Kasumi-1 (cell line): ENCODE measurements around the gene KRTAP4-1.
"Not testable (repeated sequence)": the region's sequence is repeated elsewhere in the genome, so short reads cannot be mapped to it uniquely, and the experiment has no call there.

Experiments used
- DNase-seq, 2 experiments: peaks; one replicate each; lab custom pipeline; 2025; lab: John Stamatoyannopoulos, UW

Gene KRTAP4-1

DNA sequence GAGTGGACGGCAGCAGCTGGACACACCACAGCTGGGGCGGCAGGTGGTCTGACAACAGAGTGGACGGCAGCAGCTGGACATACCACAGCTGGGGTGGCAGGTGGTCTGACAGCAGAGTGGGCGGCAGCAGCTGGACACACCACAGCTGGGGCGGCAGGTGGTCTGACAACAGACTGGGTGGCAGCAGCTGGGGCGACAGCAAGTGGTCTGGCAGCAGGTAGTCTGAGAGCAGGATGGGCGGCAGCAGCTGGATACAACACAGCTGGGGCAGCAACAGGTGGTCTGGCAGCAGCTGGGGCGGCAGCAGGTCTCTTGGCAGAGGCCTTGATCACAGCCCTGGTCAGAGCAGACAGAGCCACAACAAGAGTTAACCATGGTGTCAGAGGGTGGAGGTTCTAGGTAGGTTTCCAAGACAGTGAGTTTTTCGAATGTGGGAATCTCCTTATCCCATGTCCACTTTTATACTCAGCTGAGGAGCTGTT is at the start of gene KRTAP4-1:
TSS of gene KRTAP4-1 (minus strand) at position 432 of the 482 bp plus-strand sequence. CDS start at position 375, 57 bp downstream.
- no peak for DNase-seq

DNA sequence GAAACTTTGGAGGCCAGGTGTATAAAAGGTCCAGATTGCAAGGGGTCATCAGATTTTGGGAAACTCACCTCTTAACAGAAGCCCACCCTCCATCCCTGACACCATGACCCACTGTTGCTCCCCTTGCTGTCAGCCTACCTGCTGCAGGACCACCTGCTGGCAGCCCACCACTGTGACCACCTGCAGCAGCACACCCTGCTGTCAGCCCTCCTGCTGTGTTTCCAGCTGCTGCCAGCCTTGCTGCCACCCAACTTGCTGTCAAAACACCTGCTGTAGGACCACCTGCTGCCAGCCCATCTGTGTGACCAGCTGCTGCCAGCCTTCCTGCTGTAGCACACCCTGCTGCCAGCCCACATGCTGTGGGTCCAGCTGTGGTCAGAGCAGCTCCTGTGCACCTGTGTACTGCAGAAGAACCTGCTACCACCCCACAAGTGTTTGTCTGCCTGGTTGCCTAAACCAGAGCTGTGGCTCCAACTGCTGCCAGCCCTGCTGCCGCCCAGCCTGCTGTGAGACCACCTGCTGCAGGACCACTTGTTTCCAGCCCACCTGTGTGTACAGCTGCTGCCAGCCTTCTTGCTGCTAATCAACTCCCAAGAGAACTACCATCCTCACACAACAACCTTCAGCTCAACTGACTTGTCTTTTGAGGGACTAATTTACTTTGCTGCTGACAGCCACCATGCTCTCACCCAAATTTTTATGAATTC is 47.8 kb upstream of the KRTAP4-1 start, which contains the start of gene KRTAP9-3:
TSS of gene KRTAP9-3 (plus strand) at position 51 of the 707 bp plus-strand sequence. CDS start at position 104, 53 bp downstream.
- not testable (repeated sequence) for DNase-seq

DNA sequence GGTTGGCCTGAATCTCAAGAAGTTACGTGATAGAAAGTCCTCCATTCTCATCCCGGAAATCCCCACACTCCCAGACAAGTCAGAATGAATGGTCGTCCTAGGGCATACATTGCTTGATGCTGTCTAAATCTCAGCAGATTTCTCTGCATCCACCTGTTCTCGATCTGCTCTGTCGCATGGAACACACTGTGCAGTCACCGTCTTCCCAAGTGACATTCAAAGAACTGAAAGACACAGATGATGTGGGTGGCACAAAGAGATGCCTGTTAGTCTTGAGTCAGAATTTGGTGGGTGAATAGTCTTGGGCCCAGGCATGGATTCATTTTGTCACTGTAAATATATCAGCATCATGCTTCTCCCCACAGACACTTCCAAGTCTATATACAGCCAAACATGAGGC is 47.0 kb upstream of the KRTAP4-1 start:
- DNase-seq, result no peak

DNA sequence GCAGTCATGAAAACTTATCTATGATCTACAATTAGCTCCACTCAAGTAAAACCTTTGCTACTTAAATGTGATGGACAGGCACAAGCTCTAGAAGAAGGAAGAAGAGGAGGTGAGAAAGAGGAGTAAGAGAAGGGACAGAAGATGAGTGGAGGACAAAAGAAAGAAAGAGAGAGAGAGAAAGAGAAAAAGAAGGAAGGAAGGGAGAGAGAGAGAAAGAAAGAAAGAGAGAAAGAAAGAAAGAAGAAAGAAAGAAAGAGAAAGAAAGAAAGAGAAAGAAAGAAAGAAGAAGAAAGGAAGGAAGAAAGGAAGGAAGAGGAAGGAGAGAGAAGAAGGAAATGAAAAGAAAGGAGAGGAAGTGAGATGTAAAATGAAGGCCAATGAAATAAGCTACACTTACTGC is 45.4 kb upstream of the KRTAP4-1 start:
- no peak for DNase-seq

DNA sequence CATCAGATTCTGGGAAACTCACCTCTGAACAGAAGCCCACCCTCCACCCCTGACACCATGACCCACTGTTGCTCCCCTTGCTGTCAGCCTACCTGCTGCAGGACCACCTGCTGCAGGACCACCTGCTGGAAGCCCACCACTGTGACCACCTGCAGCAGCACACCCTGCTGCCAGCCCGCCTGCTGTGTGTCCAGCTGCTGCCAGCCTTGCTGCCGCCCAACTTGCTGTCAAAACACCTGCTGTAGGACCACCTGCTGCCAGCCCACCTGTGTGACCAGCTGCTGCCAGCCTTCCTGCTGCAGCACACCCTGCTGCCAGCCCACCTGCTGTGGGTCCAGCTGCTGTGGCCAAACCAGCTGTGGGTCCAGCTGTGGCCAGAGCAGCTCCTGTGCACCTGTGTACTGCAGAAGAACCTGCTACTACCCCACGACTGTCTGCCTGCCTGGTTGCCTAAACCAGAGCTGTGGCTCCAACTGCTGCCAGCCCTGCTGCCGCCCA is 41.9 kb upstream of the KRTAP4-1 start, which contains the start of gene KRTAP9-2:
TSS of gene KRTAP9-2 (plus strand) at position 51 of the 498 bp plus-strand sequence. CDS start at position 58, 7 bp downstream.
- not testable (repeated sequence) for DNase-seq

DNA sequence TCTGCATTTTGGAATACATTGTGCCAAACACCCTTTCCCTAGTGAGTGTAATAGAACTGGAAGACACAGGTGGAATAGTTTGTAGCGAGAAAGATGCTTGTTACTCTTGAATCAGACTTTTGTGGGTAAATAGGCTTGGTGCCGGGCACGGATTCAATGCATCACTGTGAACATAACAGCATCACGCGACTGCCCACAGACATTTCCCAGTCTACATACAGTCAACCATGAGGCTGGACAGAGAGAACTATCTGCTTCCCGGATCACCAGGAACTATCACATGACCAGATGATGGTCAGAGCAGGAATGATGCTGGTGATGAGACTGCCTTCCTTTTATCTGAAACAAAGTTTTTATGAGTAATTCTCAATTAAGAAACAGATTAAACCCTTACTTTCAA is 41.3 kb upstream of the KRTAP4-1 start:
- DNase-seq, result no peak

DNA sequence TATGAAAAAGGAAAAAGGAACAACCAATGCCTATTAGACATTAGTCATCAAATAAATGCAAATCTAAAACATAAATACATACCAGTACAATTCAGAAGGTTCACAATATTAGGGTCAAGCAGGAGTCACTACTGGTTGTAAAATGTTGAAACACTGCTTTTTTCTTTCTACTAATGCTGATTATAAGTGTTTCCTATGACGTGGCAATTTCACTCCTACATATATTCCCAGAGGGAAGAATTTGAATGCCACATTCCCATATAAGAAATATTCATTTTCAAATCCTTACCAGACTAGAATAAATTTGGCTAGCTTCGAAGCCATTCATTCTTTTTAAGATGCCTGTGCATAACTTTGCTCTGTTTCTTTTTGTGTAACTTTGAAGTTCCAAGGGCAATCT is 39.1 kb upstream of the KRTAP4-1 start:
- no peak for DNase-seq

DNA sequence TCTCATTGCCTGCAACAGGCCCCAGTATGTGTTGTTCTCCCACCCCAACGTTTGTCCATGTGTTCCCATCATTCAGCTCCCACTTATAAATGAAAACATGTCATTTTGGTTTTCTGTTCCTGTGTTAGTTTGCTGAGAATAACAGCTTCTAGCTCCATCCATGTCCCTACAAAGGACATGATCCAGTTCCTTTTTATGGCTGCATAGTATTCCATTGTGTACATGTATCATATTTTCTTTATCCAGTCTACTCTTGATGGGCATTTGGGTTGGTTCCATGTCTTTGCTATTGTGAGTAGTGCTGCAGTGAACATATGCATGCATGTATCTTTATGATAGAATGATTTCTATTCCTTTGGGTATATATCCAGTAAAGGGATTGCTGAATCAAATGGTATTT is 31.0 kb upstream of the KRTAP4-1 start:
- DNase-seq, result no peak

DNA sequence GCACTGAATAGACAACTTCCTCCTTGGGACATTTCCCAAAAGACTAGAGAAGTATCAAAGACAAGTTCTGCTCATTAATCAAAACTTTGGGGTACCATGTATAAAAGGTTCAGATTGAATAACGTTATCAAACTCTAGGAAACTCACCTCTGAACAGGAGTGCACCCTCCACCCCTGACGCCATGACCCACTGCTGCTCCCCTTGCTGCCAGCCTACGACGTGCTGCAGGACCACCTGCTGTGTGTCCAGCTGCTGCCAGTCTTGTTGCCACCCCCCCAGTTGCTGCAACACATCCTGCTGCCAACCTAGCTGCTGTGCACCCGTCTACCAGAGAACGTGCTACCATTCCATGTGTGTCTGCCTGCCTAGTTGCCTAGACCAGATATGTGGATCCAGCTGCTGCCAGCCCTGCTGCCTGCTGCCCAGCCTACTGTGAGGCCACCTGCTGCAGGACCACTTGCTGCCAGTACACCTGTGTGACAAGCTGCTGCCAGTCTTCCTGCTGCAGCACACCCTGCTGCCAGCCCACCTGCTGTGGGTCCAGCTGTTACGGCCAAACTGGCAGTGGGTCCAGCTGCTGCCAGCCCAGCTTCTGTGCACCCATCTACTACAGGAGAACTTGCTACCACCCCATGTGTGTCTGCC is 27.9 kb upstream of the KRTAP4-1 start:
- DNase-seq, result no peak

DNA sequence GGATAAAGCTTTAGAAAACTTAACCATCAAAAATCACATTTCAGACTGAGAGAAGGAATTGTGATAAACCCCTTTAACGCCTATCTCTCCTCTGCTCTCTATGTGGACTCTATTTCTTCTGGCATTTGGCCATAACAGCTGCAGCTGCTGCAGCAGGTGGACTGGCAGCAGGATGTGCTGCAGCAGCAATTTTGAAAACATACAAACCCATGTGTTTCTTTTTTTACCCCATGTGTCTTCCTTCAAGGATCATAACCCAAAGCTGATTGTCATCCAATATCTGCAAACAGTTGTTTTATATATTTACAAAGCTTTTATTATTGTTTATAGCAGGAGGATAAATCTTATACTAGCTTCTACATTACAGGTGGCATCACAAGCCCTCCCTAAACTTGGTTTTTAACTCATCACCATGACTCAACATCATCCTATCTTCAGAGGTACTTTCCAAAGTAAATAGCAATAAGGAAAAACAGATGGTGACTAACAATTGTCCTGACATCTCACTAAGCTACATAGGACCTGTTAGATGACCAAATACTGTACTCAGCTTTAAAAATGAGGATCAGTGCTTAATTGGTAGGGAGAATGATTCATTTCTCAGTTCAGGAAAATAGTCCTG is 27.2 kb upstream of the KRTAP4-1 start:
- no peak for DNase-seq

DNA sequence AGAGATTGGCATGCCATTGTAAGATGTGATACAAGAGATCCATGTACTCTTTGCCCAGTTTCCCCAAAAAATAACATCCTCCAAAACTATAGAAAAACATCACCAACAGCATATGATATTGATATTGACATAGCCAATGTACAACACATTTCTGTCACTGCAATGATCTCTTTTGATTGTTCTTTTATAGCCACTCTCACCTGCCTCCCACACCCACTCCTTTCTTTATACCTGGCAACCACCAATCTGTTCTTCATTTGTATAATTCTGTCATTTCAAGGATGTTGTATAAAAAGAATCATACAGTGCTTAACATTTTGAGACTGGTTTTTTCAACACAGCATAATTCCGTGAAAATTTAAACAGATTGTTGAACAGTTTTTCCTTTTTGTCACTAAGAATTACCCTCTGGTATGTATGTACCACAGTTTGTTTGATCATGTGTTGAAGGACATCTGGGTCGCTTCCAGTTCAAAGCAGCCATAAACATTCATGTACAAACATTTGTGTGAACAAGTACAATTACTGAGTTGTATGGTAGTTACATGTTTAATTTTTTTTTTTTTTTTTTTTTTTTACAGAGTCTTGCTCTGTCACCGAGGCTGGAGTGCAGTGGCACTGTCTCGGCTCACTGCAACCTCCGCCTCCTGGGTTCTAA is 14.8 kb upstream of the KRTAP4-1 start:
- no peak for DNase-seq

DNA sequence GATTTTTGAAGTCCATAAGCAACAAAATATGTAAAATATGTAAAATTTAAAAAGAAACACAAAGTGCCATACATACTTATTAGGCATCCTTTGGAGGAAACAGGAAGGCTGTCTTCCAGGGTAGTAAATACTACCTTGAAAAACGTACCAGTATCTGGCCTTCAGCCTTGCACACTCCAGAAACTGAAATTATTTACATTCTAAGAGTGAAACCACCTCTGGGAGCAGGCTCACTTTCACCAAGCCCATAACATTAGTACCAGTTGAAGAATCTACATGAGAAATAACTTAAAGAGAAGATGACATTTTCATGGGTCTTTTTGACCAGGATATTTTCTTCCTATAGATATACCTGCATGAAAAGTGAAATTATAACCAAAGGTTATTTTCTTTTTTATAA is 11.4 kb upstream of the KRTAP4-1 start:
- DNase-seq, result no peak

DNA sequence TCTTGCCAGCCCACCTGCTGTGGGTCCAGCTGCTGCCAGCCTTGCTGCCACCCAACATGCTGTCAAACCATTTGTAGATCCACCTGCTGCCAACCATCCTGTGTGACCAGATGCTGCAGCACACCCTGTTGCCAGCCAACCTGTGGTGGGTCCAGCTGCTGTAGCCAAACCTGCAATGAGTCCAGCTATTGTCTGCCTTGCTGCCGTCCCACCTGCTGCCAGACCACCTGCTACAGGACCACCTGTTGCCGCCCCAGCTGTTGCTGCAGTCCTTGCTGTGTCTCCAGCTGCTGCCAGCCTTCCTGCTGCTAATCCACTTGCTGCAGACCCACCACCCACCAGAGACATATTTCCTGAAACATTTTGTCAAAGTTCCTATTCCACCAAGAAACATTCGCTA is 5.6 kb upstream of the KRTAP4-1 start:
- DNase-seq, result no peak

DNA sequence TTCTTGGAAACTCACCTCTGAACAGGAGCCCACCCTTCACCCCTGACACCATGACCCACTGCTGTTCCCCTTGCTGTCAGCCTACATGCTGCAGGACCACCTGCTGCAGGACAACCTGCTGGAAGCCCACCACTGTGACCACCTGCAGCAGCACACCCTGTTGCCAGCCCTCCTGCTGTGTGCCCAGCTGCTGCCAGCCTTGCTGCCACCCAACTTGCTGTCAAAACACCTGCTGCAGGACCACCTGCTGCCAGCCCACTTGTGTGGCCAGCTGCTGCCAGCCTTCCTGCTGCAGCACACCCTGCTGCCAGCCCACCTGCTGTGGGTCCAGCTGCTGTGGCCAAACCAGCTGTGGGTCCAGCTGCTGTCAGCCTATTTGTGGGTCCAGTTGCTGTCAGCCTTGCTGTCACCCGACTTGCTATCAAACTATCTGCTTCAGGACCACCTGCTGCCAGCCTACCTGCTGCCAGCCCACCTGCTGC is 5.2 kb upstream of the KRTAP4-1 start, which contains the start of gene KRTAP9-1:
TSS of gene KRTAP9-1 (plus strand) at position 51 of the 482 bp plus-strand sequence. CDS start at position 51, 0 bp downstream.
- DNase-seq, result not testable (repeated sequence)

DNA sequence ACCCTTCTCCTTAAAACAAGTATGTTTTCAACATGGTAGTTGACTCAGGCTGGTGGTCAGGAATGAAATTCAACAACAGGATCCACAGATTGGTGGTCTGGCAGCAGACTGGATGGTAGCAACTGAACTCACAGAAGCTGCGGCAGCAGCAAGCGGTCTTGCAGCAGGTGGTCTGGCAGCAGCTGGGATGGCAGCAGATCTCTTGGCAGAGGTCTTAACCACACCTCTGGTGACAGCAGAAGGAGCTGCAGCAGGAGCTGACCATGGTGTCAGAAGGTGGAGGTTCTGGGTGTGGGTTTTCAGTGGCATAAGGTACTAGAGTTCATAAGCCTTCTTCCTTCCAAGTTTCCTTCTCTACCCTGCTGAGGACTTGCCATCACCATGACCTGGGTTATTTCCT is 2.2 kb upstream of the KRTAP4-1 start:
- no peak for DNase-seq

DNA sequence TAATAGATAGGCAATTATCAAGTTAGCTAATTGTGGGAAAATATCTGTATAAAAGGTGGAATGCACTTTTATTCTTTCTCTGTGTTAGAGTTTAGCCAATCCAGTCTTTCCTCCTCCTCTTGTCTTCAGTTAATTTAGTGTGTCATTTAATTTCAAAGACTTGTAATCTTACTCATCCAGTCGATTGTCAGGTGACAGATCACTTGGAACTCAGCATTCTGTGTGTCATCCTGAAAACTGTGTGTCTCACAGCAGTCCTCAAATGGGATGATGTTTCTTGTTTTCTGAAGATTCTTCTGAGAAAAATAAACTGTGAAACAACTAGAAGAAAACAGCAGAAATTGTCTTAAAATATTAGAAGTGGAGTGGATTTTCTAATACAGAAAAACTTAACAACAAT is 290 bp upstream of the KRTAP4-1 start:
- no peak for DNase-seq

DNA sequence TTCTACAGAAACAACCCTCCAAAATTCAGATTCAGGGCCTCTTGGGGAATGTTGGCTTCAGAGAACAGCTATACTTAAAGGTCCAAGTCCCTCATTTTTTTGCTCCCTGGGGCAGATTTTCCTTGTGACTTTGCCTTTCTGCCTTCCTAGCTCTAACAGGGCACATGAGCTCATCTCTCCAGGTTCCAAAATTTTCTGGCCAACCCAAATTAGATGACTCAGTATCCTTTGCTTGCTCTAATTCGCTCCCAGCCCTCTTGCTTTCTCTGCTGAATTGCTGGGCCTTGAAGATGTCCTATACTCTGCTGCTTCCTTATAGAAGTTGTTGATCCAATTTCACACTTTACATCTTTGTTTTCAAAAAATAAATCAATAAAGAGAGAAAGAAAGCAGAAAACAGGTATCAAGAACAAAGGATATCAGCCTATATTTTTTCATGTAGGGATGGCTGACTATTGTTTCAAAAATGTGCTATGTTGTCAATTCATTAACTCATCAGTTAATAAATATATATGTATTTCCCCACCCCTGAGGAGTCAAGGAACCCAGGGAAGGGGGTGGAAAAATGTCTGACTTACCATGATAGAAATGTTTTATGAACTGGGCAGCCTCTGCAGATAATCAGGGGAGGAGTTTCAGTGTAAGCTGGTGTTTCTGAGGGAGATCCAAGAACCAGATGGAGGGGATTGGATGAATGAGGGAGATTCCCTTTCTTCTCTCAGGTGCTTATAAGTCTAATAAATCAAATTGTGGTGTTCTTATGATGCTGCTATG is 5.7 kb downstream of the KRTAP4-1 start:
- no peak for DNase-seq

DNA sequence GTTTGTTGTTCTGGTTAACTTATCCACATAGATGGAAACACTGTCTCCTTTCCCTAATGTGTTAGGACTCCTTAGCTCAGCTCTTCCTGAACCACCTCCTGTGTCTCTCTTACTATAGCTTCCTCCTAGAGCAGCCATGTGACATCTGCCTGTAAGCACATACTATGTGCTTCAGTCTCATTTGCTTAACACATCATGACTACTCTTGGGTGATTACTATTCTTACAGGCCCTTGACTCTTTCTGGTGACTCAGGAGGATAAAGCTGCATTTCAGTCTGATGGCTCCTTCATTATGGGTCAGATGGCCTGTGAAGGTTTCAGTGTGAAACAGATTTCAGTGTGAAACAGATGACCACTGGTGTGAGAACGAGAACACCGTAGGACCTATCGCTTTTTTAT is 6.4 kb downstream of the KRTAP4-1 start:
- DNase-seq, result no peak

DNA sequence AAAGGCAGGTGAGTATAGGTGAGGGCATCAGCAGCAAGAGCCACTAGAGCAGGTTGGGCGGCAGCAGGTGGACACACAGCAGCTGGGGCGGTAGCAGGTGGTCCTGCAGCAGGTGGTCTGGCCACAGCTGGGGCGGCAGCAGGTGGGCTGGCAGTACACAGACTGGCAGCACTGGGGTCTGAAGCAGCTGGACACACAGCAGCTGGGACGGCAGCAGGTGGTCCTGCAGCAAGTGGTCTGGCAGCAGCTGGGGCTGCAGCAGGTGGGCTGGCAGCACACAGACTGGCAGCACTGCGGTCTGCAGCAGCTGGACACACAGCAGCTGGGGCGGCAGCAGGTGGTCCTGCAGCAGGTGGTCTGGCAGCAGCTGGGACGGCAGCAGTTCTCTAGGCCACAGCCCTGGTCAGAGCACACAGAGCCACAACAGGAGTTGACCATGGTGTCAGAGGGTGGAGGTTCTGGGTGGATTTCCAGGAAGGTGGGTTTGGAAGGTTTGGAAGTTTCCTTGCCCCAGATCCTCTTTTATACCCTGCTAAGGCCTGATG is 6.9 kb downstream of the KRTAP4-1 start, which contains the start of gene KRTAP4-2:
TSS of gene KRTAP4-2 (minus strand) at position 495 of the 545 bp plus-strand sequence. CDS start at position 438, 57 bp downstream.
- DNase-seq, result no peak

DNA sequence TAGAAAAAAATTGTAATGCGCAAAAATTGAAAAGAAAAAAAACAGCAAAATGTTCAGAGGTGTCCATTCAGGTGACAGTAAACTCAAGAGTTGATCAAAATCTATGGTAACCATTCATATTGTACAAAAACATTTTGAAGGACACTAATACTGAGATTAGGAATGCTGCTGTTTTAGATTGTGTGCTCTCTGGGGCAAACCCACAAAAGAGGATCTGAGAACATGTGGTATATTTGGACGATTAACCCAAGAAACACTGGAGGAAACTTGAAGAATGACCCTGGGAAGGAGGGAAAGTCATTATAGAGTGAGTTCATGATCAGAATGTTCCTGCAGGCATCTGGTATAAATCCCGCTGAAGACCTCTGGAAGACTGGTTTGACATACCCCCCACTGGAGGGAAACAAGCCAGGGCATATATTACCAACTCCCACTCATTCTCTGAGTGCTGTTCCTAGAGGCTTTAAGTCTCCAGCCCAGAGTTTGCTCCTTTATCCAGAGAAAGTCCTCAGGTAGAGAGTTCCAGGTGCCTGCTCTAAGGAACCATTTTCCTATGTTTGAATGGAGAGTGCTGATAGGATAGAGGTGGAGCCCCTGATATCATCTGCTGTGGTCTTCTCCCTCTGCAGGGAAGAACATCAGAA is 7.8 kb downstream of the KRTAP4-1 start:
- no peak for DNase-seq
